ENCODE data around the gene ZNF487. TPM values are rescaled to one million over a fixed set of nuclear protein-coding genes. Genes with fewer than 3 reads are reported as not detected.
A peak's percentile ranks its signal among the peaks of the same experiment; 100 is the strongest.

ZNF487 gene
- total and polyA plus RNA-seq, 2 of the 13 experiments (the other 11 are each of a cell fraction or from before 2014, with no cell fraction given) = 7.4 to 8.8 TPM

DNA sequence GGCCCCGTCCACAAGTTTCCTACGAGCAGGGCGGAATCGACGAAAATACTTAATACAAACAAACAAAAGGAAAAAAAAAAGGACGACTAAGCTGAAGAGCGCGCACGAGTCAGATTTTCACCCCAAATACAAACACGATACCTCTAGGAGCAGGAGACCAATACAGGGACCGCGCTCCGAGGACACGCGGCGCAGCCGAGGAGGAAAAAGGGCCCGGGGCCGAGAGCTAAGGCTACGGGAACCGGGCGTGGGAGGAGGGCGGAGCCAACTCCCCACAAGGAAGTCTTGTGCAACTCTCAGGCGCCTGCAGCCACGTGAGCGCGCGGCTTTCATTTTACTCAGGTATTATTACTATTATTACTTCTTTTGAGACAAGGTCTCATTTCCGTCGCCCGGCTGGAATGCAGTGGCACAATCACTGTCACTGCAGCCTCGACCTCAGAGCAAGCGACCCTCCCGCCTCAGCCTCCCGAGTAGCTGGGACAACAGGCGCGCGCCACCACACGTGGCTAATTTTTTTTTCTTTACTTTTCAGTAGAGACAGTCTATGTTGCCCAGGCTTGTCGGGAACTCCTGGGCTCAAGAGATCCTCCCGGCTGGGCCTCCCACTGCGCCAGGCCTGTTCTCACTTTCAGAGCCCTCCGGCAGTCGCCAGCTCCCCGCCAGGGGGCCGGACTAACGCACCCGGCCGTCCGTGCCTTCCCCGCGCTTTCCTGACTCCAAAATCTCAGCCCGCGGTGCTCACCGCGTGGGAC, 29.2 kb upstream of the ZNF487 start (continued):
- TF ChIP-seq ZNF572 (CRISPR knock-in tag; IDR thresholded peaks at IDR 0.05) = no peak
- TF ChIP-seq ZNF589 (CRISPR knock-in tag; conservative IDR thresholded peaks at IDR 0.05) = no peak
- no peak for TF ChIP-seq NFE2 (CRISPR knock-in tag; IDR thresholded peaks at IDR 0.05)
- TF ChIP-seq, protein P1, sequence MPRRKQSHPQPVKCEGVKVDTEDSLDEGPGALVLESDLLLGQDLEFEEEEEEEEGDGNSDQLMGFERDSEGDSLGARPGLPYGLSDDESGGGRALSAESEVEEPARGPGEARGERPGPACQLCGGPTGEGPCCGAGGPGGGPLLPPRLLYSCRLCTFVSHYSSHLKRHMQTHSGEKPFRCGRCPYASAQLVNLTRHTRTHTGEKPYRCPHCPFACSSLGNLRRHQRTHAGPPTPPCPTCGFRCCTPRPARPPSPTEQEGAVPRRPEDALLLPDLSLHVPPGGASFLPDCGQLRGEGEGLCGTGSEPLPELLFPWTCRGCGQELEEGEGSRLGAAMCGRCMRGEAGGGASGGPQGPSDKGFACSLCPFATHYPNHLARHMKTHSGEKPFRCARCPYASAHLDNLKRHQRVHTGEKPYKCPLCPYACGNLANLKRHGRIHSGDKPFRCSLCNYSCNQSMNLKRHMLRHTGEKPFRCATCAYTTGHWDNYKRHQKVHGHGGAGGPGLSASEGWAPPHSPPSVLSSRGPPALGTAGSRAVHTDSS (CRISPR knock-in tag; conservative IDR thresholded peaks at IDR 0.05) = no peak
- TF ChIP-seq, protein P2, sequence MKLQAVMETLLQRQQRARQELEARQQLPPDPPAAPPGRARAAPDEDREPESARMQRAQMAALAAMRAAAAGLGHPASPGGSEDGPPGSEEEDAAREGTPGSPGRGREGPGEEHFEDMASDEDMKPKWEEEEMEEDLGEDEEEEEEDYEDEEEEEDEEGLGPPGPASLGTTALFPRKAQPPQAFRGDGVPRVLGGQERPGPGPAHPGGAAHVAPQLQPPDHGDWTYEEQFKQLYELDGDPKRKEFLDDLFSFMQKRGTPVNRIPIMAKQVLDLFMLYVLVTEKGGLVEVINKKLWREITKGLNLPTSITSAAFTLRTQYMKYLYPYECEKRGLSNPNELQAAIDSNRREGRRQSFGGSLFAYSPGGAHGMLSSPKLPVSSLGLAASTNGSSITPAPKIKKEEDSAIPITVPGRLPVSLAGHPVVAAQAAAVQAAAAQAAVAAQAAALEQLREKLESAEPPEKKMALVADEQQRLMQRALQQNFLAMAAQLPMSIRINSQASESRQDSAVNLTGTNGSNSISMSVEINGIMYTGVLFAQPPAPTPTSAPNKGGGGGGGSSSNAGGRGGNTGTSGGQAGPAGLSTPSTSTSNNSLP (IDR thresholded peaks at IDR 0.05; ENCODE audit: low read depth, low read length) = no peak
- peak; percentile 90; the same call in 1 of the 3 replicates for TF ChIP-seq MXI1 (IDR thresholded peaks at IDR 0.05; ENCODE audit: borderline replicate concordance, low read depth, low read length)
- TF ChIP-seq ZNF598 (CRISPR knock-in tag; IDR thresholded peaks at IDR 0.05; ENCODE audit: borderline replicate concordance) = no peak
- TF ChIP-seq, protein P3, sequence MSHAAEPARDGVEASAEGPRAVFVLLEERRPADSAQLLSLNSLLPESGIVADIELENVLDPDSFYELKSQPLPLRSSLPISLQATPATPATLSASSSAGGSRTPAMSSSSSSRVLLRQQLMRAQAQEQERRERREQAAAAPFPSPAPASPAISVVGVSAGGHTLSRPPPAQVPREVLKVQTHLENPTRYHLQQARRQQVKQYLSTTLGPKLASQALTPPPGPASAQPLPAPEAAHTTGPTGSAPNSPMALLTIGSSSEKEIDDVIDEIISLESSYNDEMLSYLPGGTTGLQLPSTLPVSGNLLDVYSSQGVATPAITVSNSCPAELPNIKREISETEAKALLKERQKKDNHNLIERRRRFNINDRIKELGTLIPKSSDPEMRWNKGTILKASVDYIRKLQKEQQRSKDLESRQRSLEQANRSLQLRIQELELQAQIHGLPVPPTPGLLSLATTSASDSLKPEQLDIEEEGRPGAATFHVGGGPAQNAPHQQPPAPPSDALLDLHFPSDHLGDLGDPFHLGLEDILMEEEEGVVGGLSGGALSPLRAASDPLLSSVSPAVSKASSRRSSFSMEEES (CRISPR knock-in tag; IDR thresholded peaks at IDR 0.05) = peak; percentile 81
- TF ChIP-seq FOXK2 (IDR thresholded peaks at IDR 0.05) = no peak
- peak; percentile 63; the same call in 1 of the 2 replicates for TF ChIP-seq NAIF1 (CRISPR knock-in tag; IDR thresholded peaks at IDR 0.05; ENCODE audit: borderline replicate concordance)
- TF ChIP-seq SRSF1 (optimal IDR thresholded peaks at IDR 0.05; ENCODE audit: low read depth, low read length) = no peak
- TF ChIP-seq, protein P4, sequence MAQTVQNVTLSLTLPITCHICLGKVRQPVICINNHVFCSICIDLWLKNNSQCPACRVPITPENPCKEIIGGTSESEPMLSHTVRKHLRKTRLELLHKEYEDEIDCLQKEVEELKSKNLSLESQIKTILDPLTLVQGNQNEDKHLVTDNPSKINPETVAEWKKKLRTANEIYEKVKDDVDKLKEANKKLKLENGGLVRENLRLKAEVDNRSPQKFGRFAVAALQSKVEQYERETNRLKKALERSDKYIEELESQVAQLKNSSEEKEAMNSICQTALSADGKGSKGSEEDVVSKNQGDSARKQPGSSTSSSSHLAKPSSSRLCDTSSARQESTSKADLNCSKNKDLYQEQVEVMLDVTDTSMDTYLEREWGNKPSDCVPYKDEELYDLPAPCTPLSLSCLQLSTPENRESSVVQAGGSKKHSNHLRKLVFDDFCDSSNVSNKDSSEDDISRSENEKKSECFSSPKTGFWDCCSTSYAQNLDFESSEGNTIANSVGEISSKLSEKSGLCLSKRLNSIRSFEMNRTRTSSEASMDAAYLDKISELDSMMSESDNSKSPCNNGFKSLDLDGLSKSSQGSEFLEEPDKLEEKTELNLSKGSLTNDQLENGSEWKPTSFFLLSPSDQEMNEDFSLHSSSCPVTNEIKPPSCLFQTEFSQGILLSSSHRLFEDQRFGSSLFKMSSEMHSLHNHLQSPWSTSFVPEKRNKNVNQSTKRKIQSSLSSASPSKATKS (CRISPR knock-in tag; IDR thresholded peaks at IDR 0.05) = peak; percentile 81
- TF ChIP-seq ZBTB21 (CRISPR knock-in tag; IDR thresholded peaks at IDR 0.05) = no peak
- TF ChIP-seq, protein P5, sequence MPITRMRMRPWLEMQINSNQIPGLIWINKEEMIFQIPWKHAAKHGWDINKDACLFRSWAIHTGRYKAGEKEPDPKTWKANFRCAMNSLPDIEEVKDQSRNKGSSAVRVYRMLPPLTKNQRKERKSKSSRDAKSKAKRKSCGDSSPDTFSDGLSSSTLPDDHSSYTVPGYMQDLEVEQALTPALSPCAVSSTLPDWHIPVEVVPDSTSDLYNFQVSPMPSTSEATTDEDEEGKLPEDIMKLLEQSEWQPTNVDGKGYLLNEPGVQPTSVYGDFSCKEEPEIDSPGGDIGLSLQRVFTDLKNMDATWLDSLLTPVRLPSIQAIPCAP (CRISPR knock-in tag; IDR thresholded peaks at IDR 0.05; ENCODE audit: low read depth) = no peak
- peak; percentile 91 for TF ChIP-seq SRF (IDR thresholded peaks at IDR 0.05; ENCODE audit: low read depth, low read length)
- peak; percentile 90 for TF ChIP-seq MYC (CRISPR knock-in tag; IDR thresholded peaks at IDR 0.05; ENCODE audit: borderline replicate concordance)
- TF ChIP-seq, protein P6, sequence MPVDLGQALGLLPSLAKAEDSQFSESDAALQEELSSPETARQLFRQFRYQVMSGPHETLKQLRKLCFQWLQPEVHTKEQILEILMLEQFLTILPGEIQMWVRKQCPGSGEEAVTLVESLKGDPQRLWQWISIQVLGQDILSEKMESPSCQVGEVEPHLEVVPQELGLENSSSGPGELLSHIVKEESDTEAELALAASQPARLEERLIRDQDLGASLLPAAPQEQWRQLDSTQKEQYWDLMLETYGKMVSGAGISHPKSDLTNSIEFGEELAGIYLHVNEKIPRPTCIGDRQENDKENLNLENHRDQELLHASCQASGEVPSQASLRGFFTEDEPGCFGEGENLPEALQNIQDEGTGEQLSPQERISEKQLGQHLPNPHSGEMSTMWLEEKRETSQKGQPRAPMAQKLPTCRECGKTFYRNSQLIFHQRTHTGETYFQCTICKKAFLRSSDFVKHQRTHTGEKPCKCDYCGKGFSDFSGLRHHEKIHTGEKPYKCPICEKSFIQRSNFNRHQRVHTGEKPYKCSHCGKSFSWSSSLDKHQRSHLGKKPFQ (CRISPR knock-in tag; IDR thresholded peaks at IDR 0.05; ENCODE audit: insufficient replicate concordance) = no peak

All from HepG2 (cell line).